GM13976 (cell line): ENCODE measurements around the gene COL16A1.

Source experiments
- DNase-seq: peaks from one replicate; pipeline ENCODE4 v3.0.0; 2012; ENCODE audit warnings: low spot score
- CTCF ChIP-seq: IDR thresholded peaks from 2 replicates; pipeline ENCODE4 v1.5.1; 2012; ENCODE audit warnings: borderline replicate concordance, mild to moderate bottlenecking; ENCODE audit not compliant: insufficient read depth; ENCODE audit errors: extremely low read depth, missing control alignments, control extremely low read depth
- in situ Hi-C: fragments of 300-500 bp; cut with MboI; formaldehyde crosslinking; loops from one replicate; pipeline ENCODE4 v1.12.0; 2022; ENCODE audit warnings: low sequenced_read_pairs, mixed read lengths, inconsistent platforms; ENCODE audit not compliant: unreplicated experiment

The COL16A1 gene

GRCh38 chr1:31648641-31649357 is 55.0 kb downstream of the COL16A1 start:
- no peak for TF ChIP-seq CTCF
- in situ Hi-C loops: no loop called here
- no peak for DNase-seq

- no peak for DNase-seq
- TF ChIP-seq CTCF: no peak
- in situ Hi-C loops: no loop called here
Measured at GRCh38 chr1:31648190-31648589, 55.6 kb downstream of the COL16A1 start.

- no peak for DNase-seq
- TF ChIP-seq CTCF: no peak
- in situ Hi-C loops: no loop called here
Measured at GRCh38 chr1:31647106-31647505, 56.7 kb downstream of the COL16A1 start.

- no peak for DNase-seq
- in situ Hi-C loops: no loop called here
- TF ChIP-seq CTCF: no peak
Measured at GRCh38 chr1:31646259-31646960, 57.4 kb downstream of the COL16A1 start.

GRCh38 chr1:31645274-31645568 is 58.6 kb downstream of the COL16A1 start:
- DNase-seq: no peak
- TF ChIP-seq CTCF: no peak
- in situ Hi-C loops: no loop called here

GRCh38 chr1:31644560-31645273 is 59.1 kb downstream of the COL16A1 start, which contains the start of gene PEF1:
Gene PEF1 (minus strand): TSS chr1:31644876. CDS start chr1:31644864, 12 bp downstream.
- DNase-seq: peak; percentile 100
- no peak for TF ChIP-seq CTCF
- in situ Hi-C loops: no loop called here
